ENCODE data around the gene SNTA1.
"Not testable (repeated sequence)": the region's sequence is repeated elsewhere in the genome, so short reads cannot be mapped to it uniquely, and the experiment has no call there.

The SNTA1 gene

DNA sequence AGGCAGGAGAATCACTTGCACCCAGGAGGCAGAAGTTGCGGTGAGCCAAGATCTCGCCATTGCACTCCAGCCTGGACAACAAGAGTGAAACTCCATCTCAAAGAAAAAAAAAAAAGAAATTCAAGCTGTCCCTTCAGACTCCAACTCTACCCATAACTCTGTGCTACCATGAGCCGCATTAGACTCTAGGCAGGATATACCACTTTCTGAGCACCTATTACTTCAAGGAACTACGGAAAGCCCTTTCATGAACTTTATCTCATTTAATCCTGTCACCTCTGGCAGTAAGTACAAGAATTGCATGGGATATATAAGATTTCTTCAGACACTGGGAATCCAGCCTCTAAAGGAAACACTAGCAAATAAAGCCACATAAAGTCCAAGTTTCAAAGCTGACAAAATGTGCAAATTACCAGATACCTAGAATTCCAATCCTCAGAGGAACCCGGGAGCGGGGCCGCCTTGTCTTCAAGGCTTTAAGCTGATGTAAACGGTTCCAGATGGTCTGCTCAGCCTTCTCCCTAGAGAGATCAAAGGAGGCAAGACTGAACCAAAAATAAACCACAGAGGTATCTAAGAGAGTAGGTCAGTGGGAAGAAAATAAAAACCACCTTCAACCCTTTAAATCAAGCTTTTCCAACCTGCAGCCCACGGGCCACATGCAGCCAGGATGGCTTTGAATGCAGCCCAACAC lies 51.7 kb downstream of the SNTA1 start:
- DNase-seq: no peak

DNA sequence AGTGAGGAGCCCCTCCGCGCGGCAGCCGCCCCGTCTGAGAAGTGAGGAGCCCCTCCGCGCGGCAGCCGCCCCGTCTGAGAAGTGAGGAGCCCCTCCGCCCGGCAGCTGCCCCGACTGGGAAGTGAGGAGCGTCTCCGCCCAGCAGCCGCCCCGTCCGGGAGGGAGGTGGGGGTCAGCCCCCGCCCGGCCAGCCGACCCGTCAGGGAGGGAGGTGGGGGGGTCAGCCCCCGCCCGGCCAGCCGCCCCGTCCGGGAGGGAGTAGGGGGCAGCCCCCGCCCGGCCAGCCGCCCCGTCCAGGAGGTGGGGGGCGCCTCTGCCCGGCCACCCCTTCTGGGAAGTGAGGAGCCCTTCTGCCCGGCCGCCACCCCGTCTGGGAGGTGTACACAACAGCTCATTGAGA lies 54.2 kb downstream of the SNTA1 start:
- not testable (repeated sequence) for DNase-seq

DNA sequence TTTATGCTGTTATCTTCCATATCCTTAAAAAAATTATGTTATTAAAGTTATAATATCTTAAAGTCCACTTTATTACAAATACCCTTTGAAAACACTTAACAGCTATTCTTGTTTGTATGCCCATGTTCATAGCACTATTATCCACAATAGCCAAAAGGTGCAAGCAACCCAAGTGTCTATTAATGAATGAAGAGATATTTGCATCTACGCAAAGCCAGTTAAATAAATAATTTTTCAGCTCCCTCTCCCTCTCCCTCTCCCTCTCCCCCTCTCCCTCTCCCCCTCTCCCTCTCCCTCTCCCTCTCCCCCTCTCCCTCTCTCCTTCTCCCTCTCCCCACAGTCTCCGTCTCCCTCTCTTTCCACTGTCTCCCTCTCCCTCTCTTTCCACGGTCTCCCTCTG lies 55.3 kb downstream of the SNTA1 start:
- no peak for DNase-seq

DNA sequence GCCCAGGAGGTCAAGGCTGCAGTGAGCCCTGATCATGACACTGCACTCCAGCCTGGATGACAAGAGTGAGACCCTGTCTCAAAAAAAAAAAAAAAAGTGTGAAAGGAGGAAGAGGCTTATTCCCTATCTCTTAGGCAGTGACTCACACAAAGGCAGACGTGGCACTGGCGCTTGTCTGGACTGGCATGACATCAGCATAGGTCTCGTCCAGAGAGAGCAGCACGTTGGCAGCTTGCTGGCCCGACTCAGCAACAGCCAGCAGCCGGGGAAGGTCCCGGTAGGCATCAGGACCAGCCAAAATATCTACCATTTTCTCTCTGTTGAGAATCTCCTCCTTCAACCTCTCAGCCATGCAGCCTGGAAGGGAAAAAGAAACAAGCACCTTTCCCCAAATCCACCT lies 56.4 kb downstream of the SNTA1 start:
- DNase-seq: peak; percentile 20

DNA sequence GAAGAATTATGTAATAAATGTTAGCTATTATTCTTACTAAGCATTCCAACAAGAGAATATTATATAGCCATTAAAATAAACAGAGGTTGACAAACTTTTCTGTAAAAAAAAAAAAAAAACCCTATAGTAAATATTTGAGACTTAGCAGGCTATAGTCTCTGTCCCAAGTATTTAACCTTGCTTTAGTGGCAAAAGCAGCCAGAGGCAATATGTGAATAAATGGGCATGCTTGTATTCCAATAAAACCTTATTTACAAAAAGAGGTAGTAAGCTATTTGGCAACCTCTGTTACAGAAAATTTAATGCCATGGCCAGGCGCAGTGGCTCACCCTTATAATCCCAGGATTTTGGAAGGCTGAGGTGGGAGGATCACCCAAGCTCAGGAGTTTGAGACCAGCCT lies 56.9 kb downstream of the SNTA1 start:
- no peak for DNase-seq

DNA sequence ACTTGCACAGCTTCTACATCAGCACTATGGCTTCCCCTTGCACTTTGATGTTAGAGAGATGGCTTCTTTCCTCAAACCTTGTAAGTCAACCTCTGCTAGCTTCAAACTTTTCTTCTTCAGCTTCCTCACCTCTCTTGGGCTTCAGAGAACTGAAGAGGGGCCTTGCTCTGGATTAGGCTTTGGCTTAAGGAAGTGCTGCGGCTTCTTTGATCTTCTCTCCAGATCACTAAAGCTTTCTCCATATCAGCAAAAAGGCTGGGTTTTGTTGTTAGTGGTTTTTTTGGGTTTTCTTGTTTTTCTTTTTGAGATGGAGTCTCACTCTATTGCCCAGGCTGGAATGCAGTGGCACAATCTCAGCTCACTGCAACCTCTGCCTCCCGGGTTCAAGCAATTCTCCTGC lies 66.2 kb downstream of the SNTA1 start:
- peak; percentile 26 for DNase-seq

DNA sequence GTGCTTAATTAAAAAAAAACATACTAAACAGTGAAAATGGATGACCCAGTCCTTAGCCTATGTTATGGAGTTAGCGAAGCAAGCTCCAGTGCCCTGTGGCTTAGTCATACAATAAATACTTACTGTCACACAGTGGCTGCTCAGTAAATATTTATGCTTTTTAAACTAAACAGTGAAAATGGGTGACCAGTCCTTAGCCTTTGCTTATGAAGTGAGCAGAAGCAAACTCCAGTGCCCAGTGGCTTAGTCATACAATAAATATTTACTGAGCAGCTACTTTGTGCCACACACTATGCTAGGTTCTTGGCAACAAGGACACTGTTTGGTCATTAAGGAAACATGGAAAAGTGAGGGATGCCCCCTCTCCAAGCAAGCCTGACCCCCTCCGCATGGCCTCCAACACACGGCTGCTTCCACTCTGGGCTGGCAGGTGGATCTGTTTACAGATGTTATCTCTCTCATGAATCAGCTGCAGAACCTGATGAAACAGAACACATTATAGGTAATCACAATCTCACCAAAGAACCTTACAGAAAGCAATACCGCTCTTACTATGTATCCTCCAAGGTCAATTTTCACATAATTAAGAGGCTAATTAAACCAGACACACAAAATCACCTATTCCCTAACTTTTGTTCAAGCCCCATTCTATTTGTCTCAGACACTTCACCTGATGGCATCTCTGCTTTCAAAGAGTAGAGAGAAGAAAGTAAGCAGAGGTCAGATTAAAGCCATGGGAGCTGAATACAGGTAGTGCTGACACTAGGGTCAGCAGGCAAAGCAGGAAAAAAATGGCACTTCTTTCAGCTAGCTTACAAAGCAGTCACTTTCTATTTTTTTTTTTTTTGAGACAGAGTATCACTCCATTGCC lies 69.6 kb downstream of the SNTA1 start:
- no peak for DNase-seq

DNA sequence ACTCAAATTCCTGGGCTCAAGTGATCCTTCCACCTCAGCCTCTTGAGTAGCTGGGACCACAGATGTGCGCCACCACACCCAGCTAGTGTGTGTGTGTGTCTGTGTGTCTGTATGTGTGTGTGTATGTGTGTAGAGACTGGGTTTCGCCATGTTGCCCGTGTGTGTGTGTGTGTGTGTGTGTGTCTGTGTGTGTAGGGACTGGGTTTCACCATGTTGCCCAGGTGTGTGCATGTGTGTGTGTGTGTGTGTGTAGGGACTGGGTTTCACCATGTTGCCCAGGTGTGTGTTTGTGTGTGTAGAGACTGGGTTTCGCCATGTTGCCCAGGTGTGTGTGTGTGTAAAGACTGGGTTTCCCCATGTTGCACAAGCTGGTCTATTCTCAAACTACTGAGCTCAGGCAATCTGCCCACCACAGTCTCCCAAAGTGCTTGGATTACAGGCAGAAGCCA lies 70.5 kb downstream of the SNTA1 start:
- DNase-seq: no peak

DNA sequence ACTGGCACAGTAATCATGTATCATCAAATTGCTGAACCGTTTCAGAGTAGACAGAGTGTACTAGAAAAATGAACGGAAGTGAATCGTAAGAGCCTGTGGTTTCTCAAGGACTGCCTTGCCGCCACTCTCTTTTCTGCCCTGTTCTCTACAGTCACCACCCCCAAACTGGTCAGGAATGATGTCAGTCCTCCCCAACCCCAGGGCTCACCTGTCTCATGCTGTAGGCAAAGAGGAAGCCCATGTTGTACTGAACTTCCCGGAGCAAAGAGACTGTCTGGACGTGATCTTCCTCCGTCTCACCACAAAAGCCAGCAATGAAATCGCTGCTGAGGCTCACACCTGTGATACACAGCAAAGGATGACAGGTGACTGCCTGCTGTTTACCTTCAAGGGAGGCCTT lies 73.3 kb downstream of the SNTA1 start:
- DNase-seq: peak; percentile 76

DNA sequence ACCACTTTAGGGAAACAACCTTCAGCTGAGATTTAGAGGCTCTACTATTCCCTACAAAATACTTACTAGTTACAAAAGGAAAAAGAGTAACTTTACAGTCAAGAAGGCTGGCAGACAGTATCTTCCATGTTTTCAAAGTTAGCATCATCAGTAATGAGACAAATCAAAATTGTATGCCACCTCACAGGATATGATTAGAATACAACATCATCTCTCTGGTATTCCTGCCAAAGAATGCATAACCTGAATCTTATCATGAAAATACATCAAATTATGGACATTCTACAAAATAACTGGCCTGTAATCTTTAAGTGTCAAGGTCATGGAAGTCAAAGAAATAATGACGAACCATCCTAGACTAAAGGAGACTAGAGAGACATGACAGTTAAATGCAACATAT lies 80.7 kb downstream of the SNTA1 start:
- no peak for DNase-seq

DNA sequence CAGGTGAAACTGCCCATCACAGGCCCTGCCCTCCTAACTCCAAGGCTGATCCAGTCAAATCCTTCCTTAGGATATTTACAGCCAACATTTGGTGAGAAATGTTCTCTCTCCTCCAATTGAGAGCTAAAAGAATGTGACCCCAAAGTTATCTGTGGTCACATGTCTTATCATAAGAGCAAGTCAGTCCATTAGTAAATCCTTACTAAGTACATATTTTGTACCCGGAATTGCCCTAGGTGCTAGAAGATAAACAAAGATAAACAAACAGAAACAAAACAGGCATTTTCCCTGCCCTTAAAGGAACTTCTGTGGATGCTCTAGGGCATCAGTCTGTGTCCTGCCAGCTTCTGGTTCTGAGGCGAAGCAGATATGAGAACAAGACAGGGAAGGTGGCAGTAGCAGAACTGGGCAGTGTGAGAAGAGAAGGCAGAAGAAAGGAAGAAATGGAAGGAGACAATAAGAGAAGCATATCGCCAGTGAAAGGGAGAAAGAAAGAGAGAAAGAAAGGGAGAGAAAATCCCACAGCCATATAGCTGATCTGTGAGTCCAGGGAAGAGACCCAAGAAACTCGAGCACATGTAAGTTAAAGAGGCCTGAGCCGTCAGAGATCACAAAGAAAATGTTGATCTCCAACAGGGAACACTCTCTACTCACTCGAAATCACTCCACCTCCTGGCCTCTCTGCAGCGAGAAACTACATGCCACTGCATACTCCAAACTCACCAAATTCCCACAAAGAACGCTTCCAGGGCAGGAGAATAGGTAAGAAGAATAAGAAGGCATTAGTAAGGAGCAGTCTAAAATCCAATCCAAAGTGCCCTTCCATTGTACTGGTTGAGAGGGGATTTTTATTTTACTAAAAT lies 83.9 kb downstream of the SNTA1 start:
- DNase-seq: no peak

Measured in CD4-positive, alpha-beta T cell treated with Interleukin-6 for 4 hours (primary cell).